Activated gamma-delta T cell treated with anti-CD3 and anti-CD28 coated beads, Interleukin-2, amount 50 U/mL, for 16 hours (primary cell): ENCODE data around the gene GSTA3.
"Not testable (repeated sequence)": the region's sequence is repeated elsewhere in the genome, so short reads cannot be mapped to it uniquely, and the experiment has no call there.

Experiments
- DNase-seq: peaks from one replicate; pipeline ENCODE4 v3.0.0-alpha.2; 2020; ENCODE audit warnings: low read depth

The GSTA3 gene

DNA sequence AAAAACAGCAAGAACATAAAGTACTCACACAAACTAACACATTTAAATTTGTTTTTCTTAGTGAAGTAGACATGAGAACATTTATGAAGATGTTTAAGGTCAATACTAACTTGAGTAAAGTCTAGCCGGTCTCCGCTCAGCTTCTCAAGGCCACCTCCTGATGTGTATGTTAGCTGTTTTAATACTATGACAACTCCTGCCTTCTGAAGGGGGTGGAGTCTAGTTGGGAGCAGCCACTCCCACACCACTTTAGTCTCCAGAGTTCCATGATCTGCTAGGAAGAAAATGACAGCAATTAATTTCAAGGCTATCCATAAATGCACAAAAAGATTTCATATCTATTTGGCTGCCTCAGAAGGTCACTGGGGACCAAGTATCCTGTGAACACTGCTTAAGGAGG lies at the start of gene GSTA3:
Gene GSTA3, minus strand, starts transcription at position 168 of the 400 bp plus-strand sequence. CDS start 3,864 bp downstream, outside the sequence.
- DNase-seq: no peak

- no peak for DNase-seq
Measured at GRCh38 chr6:52958546-52959255, 49.2 kb upstream of the GSTA3 start.

- no peak for DNase-seq
Measured at GRCh38 chr6:52955871-52956270, 46.4 kb upstream of the GSTA3 start.

GRCh38 chr6:52953911-52954839 lies 44.7 kb upstream of the GSTA3 start:
- DNase-seq: no peak

DNA sequence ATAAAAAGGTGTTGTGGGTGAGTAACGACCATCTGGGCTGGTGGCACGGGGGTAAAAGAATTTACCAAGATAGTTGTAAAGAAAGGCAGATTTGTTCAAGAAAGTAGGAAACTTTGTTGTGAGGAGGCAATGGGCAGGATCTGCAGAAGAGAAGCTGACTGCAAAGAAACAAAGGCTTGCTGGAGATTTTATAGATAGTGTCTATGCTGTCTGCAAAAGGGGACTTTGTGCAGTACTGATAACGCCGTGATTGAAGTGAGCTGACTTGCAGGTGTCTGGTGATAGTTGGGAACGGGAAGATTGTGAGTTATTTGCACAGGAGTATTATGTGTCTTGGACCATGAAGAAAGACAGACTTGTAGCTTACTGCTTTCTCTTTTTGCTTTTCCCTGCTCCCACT lies 36.8 kb upstream of the GSTA3 start:
- no peak for DNase-seq

GRCh38 chr6:52942821-52943220 lies 33.3 kb upstream of the GSTA3 start:
- not testable (repeated sequence) for DNase-seq

DNA sequence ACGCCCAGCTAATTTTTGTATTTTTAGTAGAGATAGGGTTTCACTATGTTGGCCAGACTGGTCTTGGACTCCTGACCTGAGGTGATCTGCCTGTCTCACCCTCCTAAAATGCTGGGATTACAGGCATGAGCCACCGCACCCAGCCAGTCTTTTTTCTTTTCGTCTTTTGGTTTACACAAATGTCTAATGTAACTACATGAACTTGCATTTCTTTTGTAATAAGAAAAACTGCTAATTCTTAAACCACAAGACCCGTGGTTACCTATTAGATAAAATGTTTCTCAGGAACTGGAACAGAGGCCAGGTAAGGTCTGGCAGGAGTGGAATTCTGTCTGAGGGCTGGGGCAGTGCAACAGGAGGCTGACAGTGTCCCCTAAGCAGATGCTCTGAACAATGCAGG lies 32.7 kb upstream of the GSTA3 start:
- no peak for DNase-seq

DNA sequence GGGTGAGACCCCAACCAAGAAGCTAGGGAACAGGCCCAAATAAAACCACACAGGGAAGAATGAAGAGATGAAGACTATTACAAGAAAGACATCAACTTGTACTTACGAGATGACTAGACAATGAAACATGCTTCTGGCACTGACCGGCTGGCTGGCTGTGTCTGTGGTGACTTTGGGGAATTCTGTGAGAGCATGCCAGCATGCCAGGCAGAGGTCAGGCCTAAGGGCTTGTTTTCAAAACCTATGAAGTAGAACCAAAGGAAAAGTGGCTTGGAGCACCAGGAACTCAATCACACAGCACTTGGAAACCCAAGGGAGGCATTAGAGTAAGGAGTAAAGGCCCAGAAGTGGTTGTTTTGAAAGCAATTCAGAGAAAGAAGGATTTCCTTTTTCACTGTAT lies 28.4 kb upstream of the GSTA3 start:
- DNase-seq: no peak

DNA sequence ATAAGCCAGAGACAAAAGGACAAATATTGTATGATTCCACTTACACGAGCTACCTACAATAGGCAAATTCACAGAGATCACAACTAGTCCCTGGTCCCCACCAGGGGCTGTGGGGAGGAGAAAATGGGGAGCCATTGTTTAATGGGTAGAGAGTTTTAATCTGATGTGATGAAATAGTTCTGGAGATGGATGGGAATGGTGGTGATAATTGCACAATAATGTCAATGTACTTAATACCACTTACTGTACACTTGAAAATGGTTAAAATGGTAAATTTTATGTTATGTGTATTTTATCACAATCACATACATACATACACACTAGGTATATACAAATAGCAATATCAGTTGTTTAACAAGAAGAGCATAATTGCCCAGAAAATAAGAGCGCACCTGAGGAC lies 24.3 kb upstream of the GSTA3 start:
- DNase-seq: no peak

DNA sequence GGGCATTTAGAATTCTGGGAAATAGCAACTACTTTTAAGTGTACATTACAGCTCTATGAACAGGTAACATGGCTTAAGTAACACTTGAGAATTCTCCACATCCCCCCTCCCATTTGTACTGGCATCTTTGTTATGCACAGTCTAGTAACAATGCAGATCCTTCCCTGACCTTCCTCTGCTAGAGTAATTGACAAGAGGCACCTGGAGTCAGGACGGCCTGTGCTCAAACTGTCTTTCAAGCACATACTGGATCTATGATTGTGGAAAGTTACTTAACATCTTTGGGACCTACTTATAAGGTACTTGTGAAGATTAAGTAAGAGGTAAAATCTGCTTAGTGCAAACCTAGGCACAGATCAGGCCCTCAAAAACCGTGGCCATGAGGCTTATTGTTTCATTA lies 21.9 kb upstream of the GSTA3 start:
- no peak for DNase-seq

DNA sequence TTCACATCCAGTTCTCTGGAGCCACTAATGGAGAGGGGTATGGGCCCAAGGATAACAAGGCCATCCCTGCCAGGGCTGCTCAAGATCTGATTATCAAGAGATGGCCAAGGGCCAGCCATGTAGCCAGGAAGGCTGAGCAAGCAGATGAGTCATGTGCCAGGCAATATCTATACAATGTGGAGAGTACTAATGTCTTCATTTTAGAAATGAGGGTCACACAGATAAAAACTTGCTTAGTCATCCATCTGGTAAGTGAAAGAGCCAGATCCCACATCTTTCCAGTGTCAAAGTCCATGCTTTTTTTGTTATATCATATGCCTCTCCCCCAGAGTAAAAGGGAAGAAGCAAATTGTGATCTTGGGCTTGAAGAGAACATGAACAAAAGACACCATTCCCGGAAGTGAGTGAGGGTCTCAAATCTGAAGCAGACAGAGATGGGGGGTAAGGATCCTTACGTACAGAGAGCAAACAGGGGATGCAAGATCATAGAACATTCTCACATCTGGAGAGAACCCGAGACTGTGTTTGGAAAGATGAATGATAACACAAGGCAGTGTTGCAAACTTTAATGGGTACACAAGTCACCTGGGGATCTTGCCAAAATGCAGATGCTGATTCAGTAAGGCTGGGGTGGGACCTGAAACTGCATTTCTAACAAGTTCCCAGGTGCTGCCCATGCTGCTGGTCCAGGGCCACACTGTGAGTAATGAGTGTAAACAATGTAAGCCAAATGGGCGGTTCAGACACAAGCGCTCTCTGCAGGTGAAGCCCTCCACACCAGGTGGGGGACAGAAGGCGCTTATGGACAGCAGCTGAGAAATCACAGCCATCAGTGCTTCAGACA lies 20.0 kb upstream of the GSTA3 start:
- DNase-seq: no peak

DNA sequence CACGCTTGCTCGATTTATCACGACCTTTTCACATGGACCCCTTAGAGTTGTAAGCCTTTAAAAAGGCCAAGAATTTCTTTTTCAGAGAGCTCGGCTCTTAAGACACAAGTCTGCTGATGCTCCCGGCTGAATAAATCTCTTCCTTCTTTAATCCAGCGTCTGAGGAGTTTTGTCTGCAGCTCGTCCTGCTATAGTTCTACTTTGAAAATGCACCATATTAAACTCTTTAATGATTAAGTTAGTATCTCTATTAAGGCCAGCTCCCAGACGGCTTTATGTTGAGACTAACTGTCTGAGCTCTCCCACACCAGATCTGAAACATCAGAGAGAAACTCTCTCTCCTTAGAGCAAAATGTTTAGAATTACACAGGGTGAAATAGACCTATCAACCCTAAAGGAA lies 18.0 kb upstream of the GSTA3 start:
- no peak for DNase-seq

- DNase-seq: no peak
Measured at GRCh38 chr6:52925919-52926792, 16.7 kb upstream of the GSTA3 start.

- no peak for DNase-seq
Measured at GRCh38 chr6:52925042-52925441, 15.5 kb upstream of the GSTA3 start.

DNA sequence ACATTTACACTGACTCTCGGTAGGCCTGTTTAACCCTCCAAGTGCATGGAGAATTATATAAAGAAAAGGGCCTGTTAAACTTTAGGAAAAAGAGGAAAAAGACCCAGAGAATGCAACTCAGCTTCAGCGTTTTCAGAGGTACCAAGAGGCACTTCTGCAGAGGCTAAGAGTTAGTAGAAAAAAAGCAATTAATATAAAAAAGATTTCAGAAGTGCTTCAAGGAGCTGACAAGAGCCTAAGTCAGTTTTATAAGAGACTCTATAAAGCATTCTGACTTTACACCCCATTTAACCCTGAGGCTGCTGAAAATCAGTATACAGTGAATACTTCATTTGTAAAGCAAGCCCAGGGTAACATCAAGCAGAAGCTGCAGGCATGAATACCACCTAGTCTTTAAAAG lies 14.2 kb upstream of the GSTA3 start:
- DNase-seq: not testable (repeated sequence)

- no peak for DNase-seq
Measured at GRCh38 chr6:52922161-52922560, 12.7 kb upstream of the GSTA3 start.

GRCh38 chr6:52921743-52922142 lies 12.2 kb upstream of the GSTA3 start:
- no peak for DNase-seq

DNA sequence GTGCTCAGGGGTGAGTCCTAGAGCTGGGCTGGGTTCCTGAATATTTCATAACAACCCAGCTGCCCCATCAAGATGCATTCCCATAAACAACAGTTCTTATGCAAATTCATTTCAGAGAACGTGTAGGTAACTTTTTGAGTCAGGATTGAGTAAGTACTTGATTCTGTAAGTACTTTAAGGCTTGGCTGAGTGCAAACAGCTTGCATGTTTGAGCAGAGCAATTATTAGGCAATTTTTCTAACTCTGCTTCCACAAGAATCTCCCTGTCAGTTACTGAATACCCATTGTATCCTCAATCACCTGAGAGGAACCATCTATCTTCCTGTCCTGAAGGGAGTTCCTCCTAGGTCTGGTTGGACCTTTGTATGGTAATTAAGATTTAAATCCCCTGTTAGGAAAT lies 10.0 kb upstream of the GSTA3 start:
- not testable (repeated sequence) for DNase-seq

GRCh38 chr6:52918771-52919170 lies 9.3 kb upstream of the GSTA3 start:
- not testable (repeated sequence) for DNase-seq

DNA sequence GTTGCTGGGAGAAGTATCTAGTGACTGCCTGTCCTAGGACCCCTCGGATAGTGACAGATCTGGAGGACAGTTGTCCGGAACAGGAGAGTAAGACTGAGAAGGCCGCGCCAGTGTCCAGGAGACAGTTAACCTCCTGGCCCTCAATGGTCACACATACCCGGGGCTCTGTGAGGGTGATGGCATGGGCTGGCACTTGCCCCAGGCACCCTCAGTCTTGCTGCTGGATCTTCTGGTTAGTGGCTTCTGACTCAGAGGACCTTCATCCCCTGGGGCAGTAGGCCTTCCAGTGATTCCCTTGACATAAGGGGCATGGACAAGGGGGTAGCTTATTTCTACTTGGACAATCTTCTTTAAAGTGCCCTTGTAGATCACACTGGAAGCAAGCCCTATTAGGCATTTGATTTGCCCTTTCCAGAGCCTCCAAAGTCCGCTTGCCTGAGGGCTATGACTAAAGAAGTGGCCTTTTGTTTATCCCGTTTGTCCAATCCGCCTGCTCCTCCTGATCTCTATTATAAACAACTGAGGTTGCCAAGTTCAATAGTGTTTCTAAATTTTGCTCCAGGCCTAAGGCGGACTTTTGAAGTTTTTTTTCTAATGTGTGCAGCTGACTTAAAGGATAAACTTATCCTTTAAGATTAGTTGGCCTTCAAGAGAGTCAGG lies 8.7 kb upstream of the GSTA3 start:
- DNase-seq: not testable (repeated sequence)

DNA sequence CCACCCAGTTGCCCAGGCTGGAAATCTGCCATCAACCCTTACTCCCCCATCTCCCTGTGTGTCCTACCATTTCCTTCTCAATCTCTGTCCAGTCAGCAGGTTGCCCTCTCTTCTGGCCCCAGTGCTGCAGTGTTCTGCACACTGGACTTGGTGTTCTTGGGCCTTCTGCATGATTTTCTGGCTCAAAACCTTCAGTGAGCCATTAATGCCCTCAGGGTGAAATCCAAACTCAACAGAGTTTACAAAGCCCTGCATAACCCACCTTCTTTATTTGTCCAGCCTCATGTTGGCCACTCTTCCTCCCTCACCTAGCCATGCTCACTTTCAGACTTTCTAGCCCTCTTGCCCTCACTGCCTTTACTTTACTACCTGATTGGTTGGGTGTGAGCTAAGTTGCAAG lies 5.0 kb upstream of the GSTA3 start:
- DNase-seq: no peak
